Left ventricle myocardium inferior (tissue), 1 donor: ENCODE data around the gene GPSM3. TPM values are rescaled to one million over a fixed set of nuclear protein-coding genes. Genes with fewer than 3 reads are reported as not detected.

Experiments
- DNase-seq: peaks from one replicate; pipeline ENCODE4 v3.0.0-alpha.2; 2020
- H3K27ac ChIP-seq: fragments of 200-600 bp; replicated peaks from 2 replicates; pipeline ENCODE4 v1.8.0; 2021
- H3K27me3 ChIP-seq: fragments of 200-600 bp; 2 replicates; pipeline ENCODE4 v1.8.0; 2021; ENCODE audit warnings: low read depth
- H3K36me3 ChIP-seq: fragments of 200-600 bp; 2 replicates; pipeline ENCODE4 v1.8.0; 2021
- H3K4me1 ChIP-seq: fragments of 200-600 bp; 2 replicates; pipeline ENCODE4 v1.8.0; 2021
- H3K4me3 ChIP-seq: fragments of 200-600 bp; 2 replicates; pipeline ENCODE4 v1.8.0; 2021; ENCODE audit warnings: mild to moderate bottlenecking, moderate library complexity
- H3K9me3 ChIP-seq: fragments of 200-600 bp; replicated peaks from 2 replicates; pipeline ENCODE4 v1.8.0; 2021
- CTCF ChIP-seq: fragments of 200-600 bp; IDR thresholded peaks from 2 replicates; pipeline ENCODE4 v1.8.0; 2021; ENCODE audit warnings: antibody characterized with exemption, mild to moderate bottlenecking, borderline replicate concordance
- intact Hi-C: fragments of 100-400 bp; cut with micrococcal nuclease; formaldehyde crosslinking; loops from one replicate; pipeline ENCODE4 v1.11.0; 2022
- long read RNA-seq: library from polyadenylated mRNA; unstranded; transcript quantifications from one replicate; pipeline ENCODE4 v2.0.0, GENCODE V29; 2021
- total RNA-seq: library from RNA; stranded (reverse); fragmentation: NEBNext Ultra II Directional; extraction: Animal tissue kit (Norgen Biotek cat#: 25700); gene quantifications from one replicate; pipeline ENCODE4 v1.2.1, GENCODE V29; 2021
- donor health status: DM: no; HTN: yes; CAD: no; lungs with severe emphysema.

GPSM3 gene
- total RNA-seq = 5.0 TPM
- long read RNA-seq, partial matches to known transcripts = 0 of 1 reads
- long read RNA-seq, other reads (novel, unspliced or antisense) = 0 of 1 reads

- Histone ChIP-seq H3K36me3 (peaks cover 5% of the 10 kb centered on the region), H3K9me3 (no peaks in the 10 kb centered on the region), H3K4me1 (peaks cover 85% of the 10 kb centered on the region), H3K27ac (peak within 1 kb of the TSS; percentile 98), H3K27me3 (no peaks in the 10 kb centered on the region), H3K4me3 (peak within 1 kb of the TSS; percentile 83)
- no peak for TF ChIP-seq CTCF
- peak; percentile 73 for DNase-seq
- intact Hi-C loops = no loop called here
Observed at GRCh38 chr6:32192608-32193039, at the start of gene GPSM3. GPSM3 (minus strand) TSS chr6:32192643; CDS start chr6:32192513, 130 bp downstream.

GRCh38 chr6:32240686-32241085, 48.2 kb upstream of the GPSM3 start:
- Histone ChIP-seq H3K27ac (no peak overlapping the region), H3K4me1 (peaks cover 17% of the 10 kb centered on the region), H3K4me3 (no peak overlapping the region), H3K27me3 (peaks cover 12% of the 10 kb centered on the region), H3K36me3 (no peaks in the 10 kb centered on the region), H3K9me3 (no peaks in the 10 kb centered on the region)
- no peak for TF ChIP-seq CTCF
- intact Hi-C loops = no loop called here
- no peak for DNase-seq

GRCh38 chr6:32239462-32239861, 47.0 kb upstream of the GPSM3 start:
- no peak overlapping the region for H3K4me3 ChIP-seq
- H3K4me1 ChIP-seq = peaks cover 11% of the 10 kb centered on the region
- no peaks in the 10 kb centered on the region for H3K36me3 ChIP-seq
- no peaks in the 10 kb centered on the region for H3K9me3 ChIP-seq
- no peak for DNase-seq
- no peak for TF ChIP-seq CTCF
- H3K27ac ChIP-seq = no peak overlapping the region
- intact Hi-C loops = no loop called here
- H3K27me3 ChIP-seq = peaks cover 12% of the 10 kb centered on the region

GRCh38 chr6:32234934-32235333, 42.5 kb upstream of the GPSM3 start:
- no peak for DNase-seq
- H3K4me3 ChIP-seq = no peak overlapping the region
- H3K36me3 ChIP-seq = no peaks in the 10 kb centered on the region
- intact Hi-C loops = no loop called here
- H3K27ac ChIP-seq = peak overlapping the region; percentile 79
- peaks cover 6% of the 10 kb centered on the region for H3K4me1 ChIP-seq
- no peaks in the 10 kb centered on the region for H3K9me3 ChIP-seq
- H3K27me3 ChIP-seq = no peaks in the 10 kb centered on the region
- TF ChIP-seq CTCF = peak; percentile 32

GRCh38 chr6:32226434-32226833, 34.0 kb upstream of the GPSM3 start:
- Histone ChIP-seq H3K9me3 (no peaks in the 10 kb centered on the region), H3K36me3 (no peaks in the 10 kb centered on the region), H3K4me1 (peaks cover 20% of the 10 kb centered on the region), H3K27me3 (peaks cover 4% of the 10 kb centered on the region), H3K4me3 (no peak overlapping the region), H3K27ac (no peak overlapping the region)
- no peak for DNase-seq
- intact Hi-C loops = no loop called here
- TF ChIP-seq CTCF = no peak
